ENCODE data around the gene KRTAP13-2. TPM values are rescaled to one million over a fixed set of nuclear protein-coding genes. Genes with fewer than 3 reads are reported as not detected.

KRTAP13-2 gene
- total and polyA plus RNA-seq, 10 of the 15 experiments (the other 5 are each of a cell fraction or from before 2014, with no cell fraction given), result not detected

DNA sequence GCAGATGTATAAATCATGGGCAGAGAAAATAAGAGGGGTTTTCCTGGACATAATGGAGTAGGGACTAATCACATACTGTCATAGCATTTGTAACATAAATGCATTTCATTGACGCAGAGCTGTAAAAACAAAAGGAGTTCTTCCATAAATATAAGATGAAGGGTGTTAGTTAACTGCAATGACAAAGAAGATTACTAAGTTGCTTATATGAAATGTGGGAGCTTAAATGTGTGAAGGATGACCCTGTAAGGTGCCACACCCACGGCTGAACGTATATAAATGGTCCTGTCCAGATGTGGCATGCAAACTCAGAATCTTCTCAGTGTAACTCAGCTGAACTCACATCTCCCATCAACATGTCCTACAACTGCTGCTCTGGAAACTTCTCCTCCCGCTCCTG is 23.7 kb upstream of the KRTAP13-2 start, which contains the start of gene KRTAP13-1:
TSS of gene KRTAP13-1 (plus strand) at position 301 of the 400 bp plus-strand sequence. CDS start at position 357, 56 bp downstream.
- DNase-seq (ENCODE audit: low read depth, low spot score) (no peak), ATAC-seq (no peak), FAIRE-seq (no peak)
- SMC1A ChIA-PET (ENCODE audit: uncharacterized antibody, unreplicated experiment), result no interaction called here
- POLR2A ChIA-PET, result no interaction called here
- Histone ChIP-seq H3K79me2 (ENCODE audit: control insufficient read depth, insufficient read depth, low read length) (no peaks in the 10 kb centered on the region), H3K27me3 (replicated peaks in 1 of 2; ENCODE audit: control insufficient read depth in 2 of 2, insufficient read depth in 2 of 2, low read length in 1 of 2) (no peaks in the 10 kb centered on the region), H3K27ac (ENCODE audit: control insufficient read depth, insufficient read depth) (no peak within 1 kb of the TSS), H2AFZ (ENCODE audit: control insufficient read depth, low read depth, low read length) (no peak within 1 kb of the TSS), H4K20me1 (ENCODE audit: control insufficient read depth, insufficient read depth) (no peaks in the 10 kb centered on the region), H3K36me3 (ENCODE audit: control insufficient read depth in 2 of 2, insufficient read depth in 2 of 2, low read length in 1 of 2) (no peaks in the 10 kb centered on the region), H3K4me1 (ENCODE audit: control insufficient read depth, insufficient read depth, low read length) (no peaks in the 10 kb centered on the region), H3K9ac (ENCODE audit: control insufficient read depth, insufficient read depth, low read length) (no peak within 1 kb of the TSS), H3K9me3 (replicated peaks; ENCODE audit: control insufficient read depth, insufficient read depth, low read length) (no peaks in the 10 kb centered on the region), H3K4me3 (no peak within 1 kb of the TSS), H3K4me2 (ENCODE audit: control insufficient read depth, insufficient read depth) (no peak within 1 kb of the TSS)
- in situ Hi-C loops (cut with MboI), result no loop called here
- WGBS (ENCODE audit: insufficient coverage, insufficient replicate concordance, low lambda C conversion rate, missing lambda C conversion rate), result 0% methylated on average over 4 of the region's 4 CpGs
- CTCF ChIA-PET, result no interaction called here
- BruUV-seq (replicated peaks), result no TSS peak
- RAD21 ChIA-PET (ENCODE audit: unreplicated experiment), result no interaction called here
- intact Hi-C loops (cut with micrococcal nuclease; ENCODE audit: unreplicated experiment), result no loop called here
- TF ChIP-seq IRF4 (IDR thresholded peaks at IDR 0.05; ENCODE audit: low read depth, low read length) (no peak), POU2F2 (IDR thresholded peaks at IDR 0.05; ENCODE audit: borderline replicate concordance, low read depth, low read length) (no peak), RBBP5 (conservative IDR thresholded peaks at IDR 0.05) (no peak), SRF (IDR thresholded peaks at IDR 0.05; ENCODE audit: low read depth in 2 of 2, low read length in 2 of 2) (no peak), CBFB (IDR thresholded peaks at IDR 0.05; ENCODE audit: low read depth) (no peak), KAT2A (conservative IDR thresholded peaks at IDR 0.05; ENCODE audit: control insufficient read depth, low read depth, low read length) (no peak), FOXM1 (IDR thresholded peaks at IDR 0.05; ENCODE audit: low read depth, low read length) (no peak), EZH2 (IDR thresholded peaks at IDR 0.05; ENCODE audit: borderline replicate concordance, control insufficient read depth, low read depth, low read length) (no peak), CHD2 (IDR thresholded peaks at IDR 0.05; ENCODE audit: borderline replicate concordance, low read depth, low read length) (no peak), CEBPB (IDR thresholded peaks at IDR 0.05; ENCODE audit: borderline replicate concordance in 1 of 2, low read depth in 2 of 2, low read length in 2 of 2) (no peak), ETV6 (conservative IDR thresholded peaks at IDR 0.05 in 1 of 2, IDR thresholded peaks at IDR 0.05 in 1 of 2; ENCODE audit: borderline replicate concordance in 1 of 2, low read depth in 1 of 2) (no peak), NRF1 (conservative IDR thresholded peaks at IDR 0.05; ENCODE audit: low read depth, low read length) (no peak)
- TF ChIP-seq, protein P1, sequence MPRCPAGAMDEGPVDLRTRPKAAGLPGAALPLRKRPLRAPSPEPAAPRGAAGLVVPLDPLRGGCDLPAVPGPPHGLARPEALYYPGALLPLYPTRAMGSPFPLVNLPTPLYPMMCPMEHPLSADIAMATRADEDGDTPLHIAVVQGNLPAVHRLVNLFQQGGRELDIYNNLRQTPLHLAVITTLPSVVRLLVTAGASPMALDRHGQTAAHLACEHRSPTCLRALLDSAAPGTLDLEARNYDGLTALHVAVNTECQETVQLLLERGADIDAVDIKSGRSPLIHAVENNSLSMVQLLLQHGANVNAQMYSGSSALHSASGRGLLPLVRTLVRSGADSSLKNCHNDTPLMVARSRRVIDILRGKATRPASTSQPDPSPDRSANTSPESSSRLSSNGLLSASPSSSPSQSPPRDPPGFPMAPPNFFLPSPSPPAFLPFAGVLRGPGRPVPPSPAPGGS (IDR thresholded peaks at IDR 0.05; ENCODE audit: borderline replicate concordance, insufficient read depth, low read depth, low read length, poor library complexity, severe bottlenecking), result no peak
- TF ChIP-seq, protein P2, sequence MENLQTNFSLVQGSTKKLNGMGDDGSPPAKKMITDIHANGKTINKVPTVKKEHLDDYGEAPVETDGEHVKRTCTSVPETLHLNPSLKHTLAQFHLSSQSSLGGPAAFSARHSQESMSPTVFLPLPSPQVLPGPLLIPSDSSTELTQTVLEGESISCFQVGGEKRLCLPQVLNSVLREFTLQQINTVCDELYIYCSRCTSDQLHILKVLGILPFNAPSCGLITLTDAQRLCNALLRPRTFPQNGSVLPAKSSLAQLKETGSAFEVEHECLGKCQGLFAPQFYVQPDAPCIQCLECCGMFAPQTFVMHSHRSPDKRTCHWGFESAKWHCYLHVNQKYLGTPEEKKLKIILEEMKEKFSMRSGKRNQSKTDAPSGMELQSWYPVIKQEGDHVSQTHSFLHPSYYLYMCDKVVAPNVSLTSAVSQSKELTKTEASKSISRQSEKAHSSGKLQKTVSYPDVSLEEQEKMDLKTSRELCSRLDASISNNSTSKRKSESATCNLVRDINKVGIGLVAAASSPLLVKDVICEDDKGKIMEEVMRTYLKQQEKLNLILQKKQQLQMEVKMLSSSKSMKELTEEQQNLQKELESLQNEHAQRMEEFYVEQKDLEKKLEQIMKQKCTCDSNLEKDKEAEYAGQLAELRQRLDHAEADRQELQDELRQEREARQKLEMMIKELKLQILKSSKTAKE (IDR thresholded peaks at IDR 0.05; ENCODE audit: low read depth, poor library complexity, severe bottlenecking), result no peak
- TF ChIP-seq, protein P3, sequence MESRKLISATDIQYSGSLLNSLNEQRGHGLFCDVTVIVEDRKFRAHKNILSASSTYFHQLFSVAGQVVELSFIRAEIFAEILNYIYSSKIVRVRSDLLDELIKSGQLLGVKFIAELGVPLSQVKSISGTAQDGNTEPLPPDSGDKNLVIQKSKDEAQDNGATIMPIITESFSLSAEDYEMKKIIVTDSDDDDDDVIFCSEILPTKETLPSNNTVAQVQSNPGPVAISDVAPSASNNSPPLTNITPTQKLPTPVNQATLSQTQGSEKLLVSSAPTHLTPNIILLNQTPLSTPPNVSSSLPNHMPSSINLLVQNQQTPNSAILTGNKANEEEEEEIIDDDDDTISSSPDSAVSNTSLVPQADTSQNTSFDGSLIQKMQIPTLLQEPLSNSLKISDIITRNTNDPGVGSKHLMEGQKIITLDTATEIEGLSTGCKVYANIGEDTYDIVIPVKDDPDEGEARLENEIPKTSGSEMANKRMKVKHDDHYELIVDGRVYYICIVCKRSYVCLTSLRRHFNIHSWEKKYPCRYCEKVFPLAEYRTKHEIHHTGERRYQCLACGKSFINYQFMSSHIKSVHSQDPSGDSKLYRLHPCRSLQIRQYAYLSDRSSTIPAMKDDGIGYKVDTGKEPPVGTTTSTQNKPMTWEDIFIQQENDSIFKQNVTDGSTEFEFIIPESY (IDR thresholded peaks at IDR 0.05), result no peak
- TF ChIP-seq, protein P4, sequence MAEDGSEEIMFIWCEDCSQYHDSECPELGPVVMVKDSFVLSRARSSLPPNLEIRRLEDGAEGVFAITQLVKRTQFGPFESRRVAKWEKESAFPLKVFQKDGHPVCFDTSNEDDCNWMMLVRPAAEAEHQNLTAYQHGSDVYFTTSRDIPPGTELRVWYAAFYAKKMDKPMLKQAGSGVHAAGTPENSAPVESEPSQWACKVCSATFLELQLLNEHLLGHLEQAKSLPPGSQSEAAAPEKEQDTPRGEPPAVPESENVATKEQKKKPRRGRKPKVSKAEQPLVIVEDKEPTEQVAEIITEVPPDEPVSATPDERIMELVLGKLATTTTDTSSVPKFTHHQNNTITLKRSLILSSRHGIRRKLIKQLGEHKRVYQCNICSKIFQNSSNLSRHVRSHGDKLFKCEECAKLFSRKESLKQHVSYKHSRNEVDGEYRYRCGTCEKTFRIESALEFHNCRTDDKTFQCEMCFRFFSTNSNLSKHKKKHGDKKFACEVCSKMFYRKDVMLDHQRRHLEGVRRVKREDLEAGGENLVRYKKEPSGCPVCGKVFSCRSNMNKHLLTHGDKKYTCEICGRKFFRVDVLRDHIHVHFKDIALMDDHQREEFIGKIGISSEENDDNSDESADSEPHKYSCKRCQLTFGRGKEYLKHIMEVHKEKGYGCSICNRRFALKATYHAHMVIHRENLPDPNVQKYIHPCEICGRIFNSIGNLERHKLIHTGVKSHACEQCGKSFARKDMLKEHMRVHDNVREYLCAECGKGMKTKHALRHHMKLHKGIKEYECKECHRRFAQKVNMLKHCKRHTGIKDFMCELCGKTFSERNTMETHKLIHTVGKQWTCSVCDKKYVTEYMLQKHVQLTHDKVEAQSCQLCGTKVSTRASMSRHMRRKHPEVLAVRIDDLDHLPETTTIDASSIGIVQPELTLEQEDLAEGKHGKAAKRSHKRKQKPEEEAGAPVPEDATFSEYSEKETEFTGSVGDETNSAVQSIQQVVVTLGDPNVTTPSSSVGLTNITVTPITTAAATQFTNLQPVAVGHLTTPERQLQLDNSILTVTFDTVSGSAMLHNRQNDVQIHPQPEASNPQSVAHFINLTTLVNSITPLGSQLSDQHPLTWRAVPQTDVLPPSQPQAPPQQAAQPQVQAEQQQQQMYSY (CRISPR knock-in tag; IDR thresholded peaks at IDR 0.05), result no peak
